GM12873 (cell line): Measurements from ENCODE around the gene HMGCR.

Source experiments
- TF ChIP-seq, protein P1 (sequence below): IDR thresholded peaks from 2 replicates; pipeline ENCODE4 v1.5.1; 2012; ENCODE audit warnings: low read depth, mild to moderate bottlenecking, moderate library complexity, low read length, control low read depth; ENCODE audit not compliant: insufficient read depth; ENCODE audit errors: missing control alignments

The HMGCR gene

DNA sequence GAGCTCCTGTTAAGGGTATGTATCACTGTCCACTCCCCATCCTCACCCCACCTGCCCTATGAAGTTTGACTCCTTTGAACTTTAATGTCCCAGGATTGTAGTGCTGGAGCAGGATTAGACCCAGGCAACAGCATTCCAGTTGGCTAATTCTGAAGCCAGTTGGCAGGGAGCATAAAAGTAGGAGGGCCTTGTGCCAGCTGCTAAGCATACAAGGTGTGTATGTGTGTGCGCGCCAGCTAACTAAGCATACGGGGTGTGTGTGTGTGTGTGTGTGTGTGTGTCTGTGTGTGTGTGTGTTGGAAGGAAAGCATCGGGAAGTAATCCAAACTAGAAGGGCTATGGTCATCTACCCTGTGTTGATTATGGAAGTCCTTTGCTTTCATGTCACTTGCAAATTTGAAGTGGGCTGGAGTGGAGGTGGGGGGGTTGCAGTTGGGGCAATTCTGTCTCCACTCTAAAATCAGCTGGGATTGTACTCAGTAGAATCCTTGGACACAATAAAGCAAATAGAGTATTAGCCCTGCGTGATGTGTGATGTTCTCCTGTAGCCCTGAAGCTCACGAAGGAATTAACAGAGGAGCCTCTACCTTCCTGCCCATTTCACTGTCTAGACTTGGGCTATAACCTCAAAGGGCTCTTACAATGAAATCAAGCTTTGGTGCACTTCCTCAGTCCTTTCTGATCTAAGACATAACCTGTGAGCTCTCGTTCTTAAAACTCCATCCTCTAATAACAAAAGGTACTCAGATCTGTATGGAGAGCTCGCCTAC lies 26.9 kb downstream of the HMGCR start:
- TF ChIP-seq, protein P1, sequence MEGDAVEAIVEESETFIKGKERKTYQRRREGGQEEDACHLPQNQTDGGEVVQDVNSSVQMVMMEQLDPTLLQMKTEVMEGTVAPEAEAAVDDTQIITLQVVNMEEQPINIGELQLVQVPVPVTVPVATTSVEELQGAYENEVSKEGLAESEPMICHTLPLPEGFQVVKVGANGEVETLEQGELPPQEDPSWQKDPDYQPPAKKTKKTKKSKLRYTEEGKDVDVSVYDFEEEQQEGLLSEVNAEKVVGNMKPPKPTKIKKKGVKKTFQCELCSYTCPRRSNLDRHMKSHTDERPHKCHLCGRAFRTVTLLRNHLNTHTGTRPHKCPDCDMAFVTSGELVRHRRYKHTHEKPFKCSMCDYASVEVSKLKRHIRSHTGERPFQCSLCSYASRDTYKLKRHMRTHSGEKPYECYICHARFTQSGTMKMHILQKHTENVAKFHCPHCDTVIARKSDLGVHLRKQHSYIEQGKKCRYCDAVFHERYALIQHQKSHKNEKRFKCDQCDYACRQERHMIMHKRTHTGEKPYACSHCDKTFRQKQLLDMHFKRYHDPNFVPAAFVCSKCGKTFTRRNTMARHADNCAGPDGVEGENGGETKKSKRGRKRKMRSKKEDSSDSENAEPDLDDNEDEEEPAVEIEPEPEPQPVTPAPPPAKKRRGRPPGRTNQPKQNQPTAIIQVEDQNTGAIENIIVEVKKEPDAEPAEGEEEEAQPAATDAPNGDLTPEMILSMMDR, result no peak

DNA sequence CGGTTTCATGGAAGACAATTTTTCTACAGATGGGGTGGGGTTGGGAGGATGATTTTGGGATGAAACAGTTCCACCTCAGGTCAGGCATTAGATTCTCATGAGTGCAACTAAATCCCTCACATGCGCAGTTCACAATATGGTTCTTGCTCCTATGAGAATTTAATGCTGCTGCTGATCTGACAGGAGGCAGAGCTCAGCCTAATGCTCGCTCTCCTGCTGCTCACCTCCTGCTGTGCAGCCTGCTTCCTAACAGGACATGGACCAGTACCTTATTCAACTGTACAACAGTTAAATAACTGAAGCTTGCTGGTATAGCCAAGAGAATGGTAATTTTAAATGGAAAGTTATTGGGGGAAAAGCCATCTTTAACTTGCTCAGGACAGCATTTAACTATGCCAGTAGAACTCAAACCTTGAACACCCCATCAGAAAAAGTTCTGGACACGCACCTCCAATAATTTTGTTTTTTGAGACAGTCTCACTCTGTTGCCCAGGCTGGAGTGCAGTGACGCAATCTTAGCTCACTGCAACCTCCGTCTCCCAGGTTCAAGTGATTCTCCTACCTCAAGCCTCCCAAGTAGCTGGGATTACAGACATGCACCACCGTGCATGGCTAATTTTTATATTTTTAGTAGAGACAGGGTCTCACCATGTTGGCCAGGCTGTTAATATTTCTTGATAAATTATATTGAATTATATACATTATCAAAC lies 27.7 kb downstream of the HMGCR start:
- TF ChIP-seq, protein P1, result no peak

DNA sequence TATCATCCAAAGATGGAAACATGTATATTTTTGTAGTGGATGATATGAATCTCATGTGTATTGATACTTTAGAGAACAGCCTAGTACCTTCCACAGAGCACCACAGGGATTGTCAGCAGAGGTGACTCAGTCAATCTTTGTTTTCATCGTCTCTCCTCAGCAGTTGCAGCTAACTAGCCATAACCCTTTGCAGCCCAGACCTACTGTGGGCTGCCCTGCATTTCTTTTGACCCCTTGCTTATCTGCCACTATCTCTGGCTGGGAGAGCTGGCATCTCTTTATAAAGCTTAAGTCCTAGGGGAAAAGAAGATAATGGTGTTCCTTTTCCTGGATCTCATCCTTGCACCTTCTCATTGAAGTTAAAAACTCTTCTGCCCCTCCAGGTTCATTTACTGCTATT lies 28.7 kb downstream of the HMGCR start:
- TF ChIP-seq, protein P1, result no peak

DNA sequence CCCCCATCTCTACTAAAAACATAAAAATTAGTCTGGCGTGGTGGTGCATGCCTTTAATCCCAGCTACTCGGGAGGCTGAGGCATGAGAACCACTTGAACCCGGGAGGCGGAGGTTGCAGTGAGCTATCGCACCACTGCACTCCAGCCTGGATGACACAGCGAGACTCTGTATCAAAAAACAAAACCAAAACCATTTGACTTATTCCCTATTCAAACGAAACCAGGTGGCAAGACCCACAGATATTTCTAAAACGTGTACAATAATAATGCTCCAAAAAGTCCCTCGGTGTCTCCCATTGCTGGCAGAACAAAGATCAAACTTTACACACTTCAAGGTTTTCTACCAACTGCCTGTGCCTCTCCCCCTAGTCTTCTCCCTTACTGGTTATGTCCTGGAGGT lies 29.8 kb downstream of the HMGCR start:
- TF ChIP-seq, protein P1, result no peak

DNA sequence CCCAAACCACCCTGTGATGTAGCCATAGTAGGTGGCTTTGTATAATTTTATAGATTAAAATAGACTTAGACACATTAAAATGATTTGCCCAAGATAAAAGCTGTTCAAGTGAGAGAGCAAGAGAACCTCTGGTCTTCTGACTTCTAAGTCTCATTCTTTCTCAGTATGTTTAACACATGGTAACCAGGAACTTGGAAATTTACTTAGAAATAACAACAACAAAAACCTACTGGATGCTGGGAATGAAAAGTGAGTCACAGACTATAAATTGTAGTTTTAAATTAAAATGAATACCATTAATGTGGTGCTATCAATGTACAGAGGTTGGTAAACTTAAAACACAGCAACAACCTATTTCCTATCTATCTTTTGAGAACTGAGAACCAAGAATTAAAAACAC lies 30.4 kb downstream of the HMGCR start:
- TF ChIP-seq, protein P1, result no peak

DNA sequence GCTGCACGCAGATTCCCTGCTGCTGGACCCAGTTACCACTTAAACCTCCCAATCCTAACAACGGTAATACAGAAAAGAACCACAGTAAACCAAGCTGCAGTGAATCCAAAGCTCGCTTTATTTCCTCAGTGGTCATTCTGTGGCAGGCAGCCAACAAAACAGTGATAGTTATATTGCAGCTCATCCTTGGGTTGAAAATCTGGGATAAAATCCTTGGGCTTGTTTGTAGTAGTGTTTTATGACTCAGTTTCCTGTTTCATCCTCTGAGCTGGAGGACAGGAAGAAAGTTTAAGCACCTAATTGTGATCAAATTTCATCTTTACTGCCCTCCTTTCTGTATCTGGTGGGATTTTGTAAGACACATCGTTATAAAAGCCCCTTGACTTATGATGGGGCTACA lies 31.4 kb downstream of the HMGCR start:
- TF ChIP-seq, protein P1, result no peak

DNA sequence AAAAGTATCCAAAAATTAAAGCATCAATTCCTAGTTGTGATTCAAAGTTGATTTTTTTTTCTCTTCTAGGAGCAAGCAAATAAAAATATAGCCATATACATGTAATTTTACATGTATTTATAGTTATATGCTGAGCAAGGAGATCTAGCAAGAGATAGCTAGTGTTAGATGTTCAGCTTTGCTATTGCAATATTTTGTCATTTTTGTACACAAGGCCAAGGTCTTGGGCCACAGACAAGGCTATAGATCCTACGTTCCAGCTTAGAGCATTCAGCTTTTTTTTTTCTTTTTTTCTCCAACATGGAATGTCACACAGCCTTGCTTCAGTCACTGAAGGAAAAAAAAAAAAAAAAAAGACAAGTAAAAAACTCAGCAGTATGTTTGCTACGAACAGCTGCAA lies 36.8 kb downstream of the HMGCR start:
- TF ChIP-seq, protein P1, result no peak
